HFF-Myc (cell line): ENCODE results near the gene SEMA3E.
"Not testable (repeated sequence)": the region's sequence is repeated elsewhere in the genome, so short reads cannot be mapped to it uniquely, and the experiment has no call there.

Source experiments
- DNase-seq: peaks from one replicate; pipeline ENCODE4 v3.0.0-alpha.2; 2011; ENCODE audit warnings: low read depth; ENCODE audit errors: extremely low read depth
- H3K4me3 ChIP-seq: replicated peaks from 2 replicates; pipeline ENCODE4 v1.5.1; 2011; ENCODE audit warnings: low read depth, mild to moderate bottlenecking, control low read depth, low read length
- TF ChIP-seq, protein P1 (sequence below): IDR thresholded peaks from 2 replicates; pipeline ENCODE4 v1.5.1; 2012; ENCODE audit warnings: mild to moderate bottlenecking, low read depth, low read length, control low read depth; ENCODE audit errors: missing control alignments

SEMA3E gene

DNA sequence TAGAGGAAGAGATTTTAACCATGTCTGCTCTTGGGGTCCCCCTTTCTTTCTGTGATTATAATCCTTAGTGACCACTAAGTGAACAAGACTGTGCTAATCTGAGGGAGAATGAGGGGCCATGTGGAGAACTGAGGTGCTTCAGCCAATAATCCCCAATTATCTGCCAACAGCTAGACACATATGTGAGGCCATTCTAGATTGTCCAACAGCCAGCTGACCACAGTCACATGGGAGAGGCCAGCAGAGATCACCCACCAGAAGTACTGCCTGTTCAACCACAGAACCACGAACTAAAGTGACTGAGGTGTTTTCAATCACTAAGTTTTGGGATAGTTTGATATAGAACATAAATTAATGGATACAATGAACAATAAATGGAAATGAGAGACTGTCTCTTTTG lies 74.3 kb downstream of the SEMA3E start:
- no peak for DNase-seq
- TF ChIP-seq, protein P1, sequence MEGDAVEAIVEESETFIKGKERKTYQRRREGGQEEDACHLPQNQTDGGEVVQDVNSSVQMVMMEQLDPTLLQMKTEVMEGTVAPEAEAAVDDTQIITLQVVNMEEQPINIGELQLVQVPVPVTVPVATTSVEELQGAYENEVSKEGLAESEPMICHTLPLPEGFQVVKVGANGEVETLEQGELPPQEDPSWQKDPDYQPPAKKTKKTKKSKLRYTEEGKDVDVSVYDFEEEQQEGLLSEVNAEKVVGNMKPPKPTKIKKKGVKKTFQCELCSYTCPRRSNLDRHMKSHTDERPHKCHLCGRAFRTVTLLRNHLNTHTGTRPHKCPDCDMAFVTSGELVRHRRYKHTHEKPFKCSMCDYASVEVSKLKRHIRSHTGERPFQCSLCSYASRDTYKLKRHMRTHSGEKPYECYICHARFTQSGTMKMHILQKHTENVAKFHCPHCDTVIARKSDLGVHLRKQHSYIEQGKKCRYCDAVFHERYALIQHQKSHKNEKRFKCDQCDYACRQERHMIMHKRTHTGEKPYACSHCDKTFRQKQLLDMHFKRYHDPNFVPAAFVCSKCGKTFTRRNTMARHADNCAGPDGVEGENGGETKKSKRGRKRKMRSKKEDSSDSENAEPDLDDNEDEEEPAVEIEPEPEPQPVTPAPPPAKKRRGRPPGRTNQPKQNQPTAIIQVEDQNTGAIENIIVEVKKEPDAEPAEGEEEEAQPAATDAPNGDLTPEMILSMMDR, result no peak
- no peak overlapping the region for H3K4me3 ChIP-seq

DNA sequence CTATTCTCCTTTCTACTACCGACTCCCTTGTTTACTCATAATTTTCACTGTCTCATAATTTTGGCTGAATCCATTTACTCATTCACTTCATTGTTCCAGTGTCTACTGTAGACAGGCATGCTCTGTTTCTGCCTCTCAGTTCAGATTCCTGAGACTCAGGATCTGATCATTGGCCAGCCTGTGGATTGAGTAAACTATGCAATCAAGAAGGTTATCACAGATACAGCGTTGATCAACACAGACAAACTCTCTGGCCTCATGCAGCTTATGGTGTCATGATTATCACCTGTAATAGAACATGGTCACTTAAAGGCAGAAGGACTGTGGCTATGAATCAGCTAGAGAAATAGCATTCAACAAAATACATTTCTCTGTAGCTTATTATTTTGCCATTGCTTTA lies 86.0 kb downstream of the SEMA3E start:
- TF ChIP-seq, protein P1, result no peak
- no peak for DNase-seq
- no peak overlapping the region for H3K4me3 ChIP-seq

DNA sequence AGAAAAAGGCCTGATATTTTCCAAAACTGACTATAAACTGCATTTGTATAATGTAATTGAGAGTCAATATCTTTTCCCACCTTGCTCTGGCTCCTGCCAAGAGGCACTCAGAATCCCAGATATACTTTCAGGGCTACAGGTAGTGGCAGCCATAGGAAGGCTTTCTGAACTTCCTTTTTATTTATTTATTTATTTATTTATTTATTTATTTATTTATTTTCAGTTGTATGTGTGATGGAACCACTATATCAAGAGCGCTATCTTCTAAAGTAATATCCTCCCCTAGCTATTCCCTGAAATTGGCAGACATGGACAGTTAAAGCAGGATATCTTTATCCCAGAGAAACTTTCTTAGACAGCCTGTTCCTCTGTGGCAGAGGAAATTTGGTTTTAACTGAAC lies 86.7 kb downstream of the SEMA3E start:
- TF ChIP-seq, protein P1, result no peak
- DNase-seq, result no peak

DNA sequence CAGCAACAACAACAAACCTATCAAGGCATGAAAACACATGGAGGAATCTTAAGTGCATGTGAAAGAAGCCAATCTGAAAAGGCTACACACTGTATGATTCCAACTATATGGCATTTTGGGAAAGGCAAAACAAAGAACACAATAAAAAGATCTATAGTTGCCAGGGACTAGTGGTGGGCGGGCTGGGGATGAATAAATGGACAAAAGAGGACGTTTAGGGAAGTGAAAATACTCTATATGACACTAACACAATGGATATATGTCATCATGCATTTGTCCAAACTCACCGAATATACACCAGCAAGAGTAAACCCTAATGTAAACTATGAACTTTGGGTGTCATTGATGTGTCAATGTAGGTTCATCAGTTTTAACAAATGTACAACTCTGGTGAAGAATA lies 89.1 kb downstream of the SEMA3E start:
- no peak for DNase-seq
- H3K4me3 ChIP-seq, result no peak overlapping the region
- TF ChIP-seq, protein P1, result no peak

More for the DNA sequence above, 86.7 kb downstream of the SEMA3E start:
- no peak overlapping the region for H3K4me3 ChIP-seq

- not testable (repeated sequence) for DNase-seq, H3K4me3 ChIP-seq
Measured at GRCh38 chr7:83552556-83552955, 96.4 kb downstream of the SEMA3E start.

- H3K4me3 ChIP-seq, result no peak overlapping the region
- TF ChIP-seq, protein P1, result no peak
- no peak for DNase-seq
Measured at GRCh38 chr7:83550100-83550499, 98.8 kb downstream of the SEMA3E start.

DNA sequence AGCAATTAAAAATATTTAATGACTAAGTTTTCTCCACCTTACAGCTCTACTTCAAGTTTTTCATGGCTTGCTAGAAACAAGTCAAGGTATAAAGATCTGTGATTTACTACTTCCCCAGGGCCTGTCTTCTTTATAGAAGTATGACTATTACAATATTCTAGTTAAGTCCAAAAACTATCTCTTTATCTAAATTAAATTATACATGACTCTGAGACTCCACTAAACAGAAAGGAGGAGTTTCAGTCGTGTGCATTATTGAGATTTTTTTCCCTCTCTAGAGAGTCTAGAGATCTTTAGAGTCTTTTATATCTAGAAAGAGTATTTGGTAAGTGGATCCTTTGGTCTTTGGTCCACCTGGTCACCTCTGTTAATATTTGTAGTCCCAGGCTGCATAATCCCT lies 100.7 kb downstream of the SEMA3E start:
- H3K4me3 ChIP-seq, result no peak overlapping the region
- no peak for DNase-seq
- TF ChIP-seq, protein P1, result no peak

DNA sequence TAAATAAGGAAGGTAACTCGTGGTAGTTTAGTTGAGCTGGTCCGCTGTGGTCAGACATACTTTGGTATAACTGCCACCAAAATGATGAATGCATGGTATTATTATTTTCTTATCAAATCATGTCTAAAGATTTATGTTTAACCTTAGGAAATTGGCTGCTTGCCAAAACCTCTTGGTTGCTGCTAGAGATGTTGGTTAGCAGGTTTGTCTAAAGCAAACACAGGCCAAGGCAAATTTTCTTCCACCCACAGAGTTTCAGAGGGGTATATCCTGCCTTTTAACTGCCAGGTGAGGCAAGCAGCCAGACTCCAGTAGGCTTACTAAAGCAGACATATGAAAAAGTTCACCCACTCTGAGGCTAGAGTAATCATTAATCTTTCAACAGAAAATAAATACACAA lies 101.4 kb downstream of the SEMA3E start:
- DNase-seq, result no peak
- TF ChIP-seq, protein P1, result no peak
- H3K4me3 ChIP-seq, result no peak overlapping the region
